Left kidney (tissue), 2 donors: ENCODE results near the gene PAM. TPM values are rescaled to one million over a fixed set of nuclear protein-coding genes. Genes with fewer than 3 reads are reported as not detected.
A peak's percentile ranks its signal among the peaks of the same experiment; 100 is the strongest.
"Not testable (repeated sequence)": the region's sequence is repeated elsewhere in the genome, so short reads cannot be mapped to it uniquely, and the experiment has no call there.

Experiments used
- DNase-seq: peaks from one replicate; pipeline ENCODE4 v3.0.0-alpha.2; 2013
- polyA plus RNA-seq: library from polyadenylated mRNA; unstranded; fragments of 120-200 nt; gene quantifications from one replicate; pipeline ENCODE4 v1.2.1, GENCODE V29; 2013; ENCODE audit not compliant: insufficient read length

Gene PAM
- polyA plus RNA-seq, 1 donor: 232 TPM

DNA sequence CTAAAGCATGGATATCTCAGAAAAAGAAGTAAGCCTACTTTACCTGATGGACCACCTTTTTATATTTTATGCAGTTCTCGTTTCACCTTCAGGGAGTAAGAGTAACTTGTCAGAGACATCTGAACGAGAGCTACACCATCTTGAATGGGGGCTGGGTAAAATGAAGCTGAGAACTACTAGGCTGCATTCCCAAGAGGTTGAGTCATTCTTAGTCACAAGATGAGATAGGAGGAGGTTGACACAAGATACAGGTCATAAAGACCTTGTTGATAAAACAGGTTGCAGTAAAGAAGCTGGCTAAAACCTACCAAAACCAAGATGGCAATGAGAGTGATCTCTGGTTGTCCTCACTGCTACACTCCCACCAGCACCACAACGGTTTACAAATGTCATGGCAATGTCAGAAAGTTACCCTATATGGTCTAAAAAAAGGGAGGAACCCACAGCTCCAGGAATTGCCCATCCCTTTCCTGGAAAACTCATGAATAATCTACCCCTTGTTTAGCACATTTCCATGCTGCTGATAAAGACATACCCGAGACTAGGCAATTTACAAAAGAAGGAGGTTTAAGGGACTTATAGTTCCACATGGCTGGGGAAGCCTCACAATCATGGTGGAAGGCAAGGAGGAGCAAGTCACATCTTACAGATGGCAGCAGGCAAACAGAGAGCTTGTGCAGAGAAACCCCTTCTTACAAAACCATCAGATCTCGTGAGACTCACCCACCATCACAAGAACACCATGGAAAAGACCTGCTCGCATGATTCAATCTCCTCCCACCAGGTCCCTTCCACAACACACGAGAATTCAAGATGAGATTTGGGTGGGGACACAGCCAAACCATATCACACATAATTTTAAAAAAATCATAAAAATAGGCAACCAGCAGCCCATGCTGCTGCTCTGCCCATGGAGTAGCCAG, 302.4 kb downstream of the PAM start:
- no peak for DNase-seq

DNA sequence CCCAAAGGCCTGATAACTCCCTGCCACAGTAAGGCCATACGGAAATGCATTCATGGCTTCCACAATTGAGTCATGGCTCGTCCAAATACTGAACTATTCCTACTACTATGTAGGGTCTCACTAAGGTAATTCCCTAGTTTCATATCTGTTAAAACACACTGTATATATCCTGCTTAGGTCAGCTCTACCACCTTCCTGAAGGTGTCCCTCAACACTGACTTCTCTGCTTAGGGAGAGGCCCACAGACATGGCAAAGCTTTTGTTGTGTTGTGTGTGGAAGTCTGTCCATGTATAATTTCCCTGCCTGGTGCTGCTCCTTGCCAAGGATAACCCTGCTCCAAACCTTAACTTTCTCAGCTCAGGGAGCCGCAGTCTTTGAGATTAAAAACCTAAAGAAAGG, 304.4 kb downstream of the PAM start:
- no peak for DNase-seq

DNA sequence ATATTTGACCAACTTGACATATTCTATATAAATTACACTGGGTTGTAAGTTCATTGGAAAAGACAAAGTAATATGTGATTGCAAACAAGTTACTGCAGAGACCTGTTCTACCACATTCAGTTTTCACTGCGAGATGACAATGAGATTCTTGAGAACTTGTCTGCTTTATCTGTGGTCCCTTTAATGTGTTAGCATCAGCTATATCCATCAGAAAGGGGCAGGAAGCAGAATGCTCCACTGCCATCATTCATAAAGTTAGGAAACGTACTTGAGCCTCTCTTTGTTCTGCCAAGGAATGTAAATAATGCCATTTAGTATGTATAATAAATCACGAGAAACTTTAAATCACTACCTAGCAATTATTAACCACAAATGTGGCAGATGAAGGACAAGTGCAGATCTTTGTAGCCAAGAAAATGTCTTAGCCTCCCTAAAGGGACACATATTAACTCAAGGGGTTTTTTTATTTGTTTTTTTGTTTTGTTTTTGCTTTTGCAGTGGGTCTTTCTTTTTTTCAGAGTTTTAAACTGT, 305.4 kb downstream of the PAM start:
- peak; percentile 14 for DNase-seq

DNA sequence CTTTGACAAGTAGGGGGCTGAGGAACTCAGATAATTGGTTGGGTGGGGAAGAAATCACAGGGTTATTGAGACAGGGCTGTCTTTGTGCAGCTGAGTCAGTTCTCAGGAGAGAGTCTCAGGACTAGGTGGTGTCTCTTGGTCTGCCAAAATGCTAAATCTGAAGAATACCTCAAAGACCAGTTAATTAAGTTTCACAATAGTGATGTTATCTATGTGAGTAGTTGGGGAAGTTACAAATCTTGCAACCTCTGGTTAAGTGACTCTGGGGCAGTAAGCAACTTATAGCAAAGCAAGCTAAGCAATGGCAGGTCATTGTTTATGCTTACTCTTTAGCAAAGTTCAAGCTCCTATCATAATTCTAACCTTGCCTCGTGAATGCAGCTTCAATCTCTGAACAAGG, 311.2 kb downstream of the PAM start:
- no peak for DNase-seq

DNA sequence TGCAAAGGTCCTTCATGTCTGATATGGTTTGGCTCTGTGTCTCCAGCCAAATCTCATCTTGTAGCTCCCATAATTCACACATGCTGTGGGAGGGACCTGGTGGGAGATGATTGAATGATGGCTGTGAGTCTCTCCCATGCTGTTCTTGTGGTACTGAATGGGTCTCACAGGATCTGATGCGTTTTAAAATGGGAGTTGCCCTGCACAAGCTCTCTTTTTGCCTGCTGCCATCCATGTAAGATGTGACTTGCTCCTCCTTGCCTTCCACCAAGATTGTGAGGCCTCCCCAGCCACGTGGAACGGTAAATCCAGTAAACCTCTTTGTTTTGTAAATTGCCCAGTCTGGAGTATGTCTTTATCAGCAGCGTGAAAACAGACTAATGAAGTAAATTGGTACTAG, 318.4 kb downstream of the PAM start:
- DNase-seq: not testable (repeated sequence)

DNA sequence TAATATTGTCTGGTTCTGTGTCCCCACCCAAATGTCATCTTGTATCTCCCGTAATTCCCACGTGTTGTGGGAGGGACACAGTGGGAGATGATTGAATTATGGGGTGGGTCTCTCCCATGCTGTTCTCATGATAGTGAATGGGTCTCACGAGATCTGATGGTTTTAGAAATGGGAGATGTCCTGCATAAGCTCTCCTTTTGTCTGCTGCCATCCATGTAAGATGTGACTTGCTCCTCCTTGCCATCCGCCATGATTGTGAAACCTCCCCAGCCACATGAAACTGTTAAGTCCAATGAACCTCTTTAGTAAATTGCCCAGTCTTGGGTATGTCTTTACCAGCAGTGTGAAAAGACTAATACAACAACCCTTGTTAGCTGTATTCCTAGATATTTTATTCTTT, 320.3 kb downstream of the PAM start:
- no peak for DNase-seq
